Suppressor macrophage (primary cell): ENCODE results near the gene NUPR1.
A peak's percentile ranks its signal among the peaks of the same experiment; 100 is the strongest.
"Not testable (repeated sequence)": the region's sequence is repeated elsewhere in the genome, so short reads cannot be mapped to it uniquely, and the experiment has no call there.

Source experiments
- DNase-seq, 4 experiments: peaks; one replicate each; pipeline ENCODE4 v3.0.0-alpha.2; 2020 to 2022

The NUPR1 gene

DNA sequence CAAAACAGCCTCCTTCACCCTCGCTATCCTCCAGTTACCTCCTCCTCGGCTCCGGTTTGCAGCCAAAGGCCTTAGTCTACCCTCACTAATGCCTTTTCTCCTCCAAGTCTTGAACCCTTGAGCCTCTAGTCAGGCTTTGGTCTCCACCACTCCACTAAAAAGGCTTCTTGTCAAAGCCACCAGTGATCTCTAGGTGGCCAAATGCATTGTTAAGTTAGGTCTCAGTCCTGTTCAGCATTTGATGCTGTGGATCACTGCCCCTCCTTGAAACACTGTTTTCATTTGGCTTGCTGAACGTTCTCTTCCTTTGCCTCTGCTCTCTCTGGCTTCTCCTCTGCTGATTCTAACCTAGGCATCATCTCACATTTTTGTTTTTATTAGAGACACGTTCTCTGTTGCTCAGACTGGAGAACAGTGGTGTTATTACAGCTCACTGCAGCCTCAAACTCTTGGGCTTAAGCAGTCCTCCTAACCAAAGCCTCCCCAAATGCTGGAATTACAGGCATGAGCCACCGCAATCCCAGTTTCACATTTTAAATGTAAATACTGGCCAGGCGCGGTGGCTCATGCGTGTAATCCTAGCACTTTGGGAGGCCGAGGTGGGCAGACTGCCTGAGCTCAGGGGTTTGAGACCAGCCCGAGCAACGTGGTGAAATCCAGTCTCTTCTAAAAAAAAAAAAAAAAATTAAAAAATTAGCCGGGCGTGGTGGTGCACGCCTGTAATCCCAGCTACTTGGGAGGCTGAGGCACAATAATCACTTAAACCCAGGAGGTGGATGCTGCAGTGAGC, 16.1 kb upstream of the NUPR1 start:
- no peak for DNase-seq

GRCh38 chr16:28553776-28554633, 15.2 kb upstream of the NUPR1 start, which contains the start of gene SGF29:
SGF29 (plus strand) TSS chr16:28553920; CDS start chr16:28581070, 27,150 bp downstream.
- peak; percentile 97 to 98 (median 98) for DNase-seq

DNA sequence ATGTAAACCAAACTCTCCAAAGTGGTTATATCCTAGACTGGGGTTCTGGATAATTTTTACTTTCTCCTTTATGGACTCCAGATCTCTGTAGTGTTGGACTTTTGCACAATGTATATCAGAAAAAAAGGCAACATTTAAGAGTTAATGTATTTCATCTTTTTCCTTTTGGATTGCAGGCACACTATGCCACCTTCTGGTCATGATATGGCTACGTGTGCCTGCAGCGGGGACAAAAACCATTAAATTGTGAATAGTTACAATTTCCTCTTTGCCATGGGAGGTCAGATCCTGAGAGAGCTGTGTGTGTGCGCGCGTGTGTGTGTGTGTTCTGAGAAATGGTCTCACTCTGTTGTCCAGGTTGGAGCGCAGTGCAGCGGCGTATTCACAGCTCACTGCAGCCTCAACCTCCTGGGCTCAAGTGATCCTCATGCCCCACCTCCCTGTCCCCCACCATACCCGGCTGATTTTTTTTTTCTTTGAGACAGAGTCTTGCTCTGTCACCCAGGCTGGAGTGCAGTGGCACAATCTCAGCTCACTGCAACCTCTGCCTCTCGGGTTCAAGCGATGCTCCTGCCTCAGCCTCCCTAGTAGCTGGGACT, 10.6 kb upstream of the NUPR1 start:
- DNase-seq, result peak; percentile 63 to 87 (median 72)

- DNase-seq, result no peak
Measured at GRCh38 chr16:28548306-28548802, 9.6 kb upstream of the NUPR1 start.

- DNase-seq, result no peak
Measured at GRCh38 chr16:28546626-28547025, 7.9 kb upstream of the NUPR1 start.

- DNase-seq, result not testable (repeated sequence)
Measured at GRCh38 chr16:28545964-28546363, 7.2 kb upstream of the NUPR1 start.

GRCh38 chr16:28544998-28545397, 6.2 kb upstream of the NUPR1 start:
- DNase-seq, result no peak

- peak; percentile 85 to 95 (median 92) for DNase-seq
Measured at GRCh38 chr16:28543072-28543471, 4.3 kb upstream of the NUPR1 start.

- DNase-seq, result no peak
Measured at GRCh38 chr16:28542646-28543045, 3.9 kb upstream of the NUPR1 start.

DNA sequence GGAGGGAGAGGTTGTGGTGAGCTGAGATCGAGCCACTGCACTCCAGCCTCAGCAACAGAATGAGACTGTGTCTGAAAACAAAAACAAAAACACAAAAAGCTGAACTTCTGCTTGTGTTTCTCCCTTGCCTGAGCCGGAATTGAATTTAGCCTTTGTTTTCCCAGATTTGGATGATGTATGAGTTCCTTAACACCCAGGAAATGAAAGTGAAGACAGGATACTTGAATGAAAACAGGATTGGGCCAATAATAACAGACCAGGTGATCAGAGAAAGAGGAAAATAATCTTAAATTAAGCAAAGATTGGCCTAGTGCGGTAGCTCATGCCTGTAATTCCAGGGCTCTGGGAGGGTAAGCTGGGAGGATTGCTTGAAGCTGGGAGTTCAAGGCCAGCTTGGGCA, 1.6 kb upstream of the NUPR1 start:
- DNase-seq, result no peak

DNA sequence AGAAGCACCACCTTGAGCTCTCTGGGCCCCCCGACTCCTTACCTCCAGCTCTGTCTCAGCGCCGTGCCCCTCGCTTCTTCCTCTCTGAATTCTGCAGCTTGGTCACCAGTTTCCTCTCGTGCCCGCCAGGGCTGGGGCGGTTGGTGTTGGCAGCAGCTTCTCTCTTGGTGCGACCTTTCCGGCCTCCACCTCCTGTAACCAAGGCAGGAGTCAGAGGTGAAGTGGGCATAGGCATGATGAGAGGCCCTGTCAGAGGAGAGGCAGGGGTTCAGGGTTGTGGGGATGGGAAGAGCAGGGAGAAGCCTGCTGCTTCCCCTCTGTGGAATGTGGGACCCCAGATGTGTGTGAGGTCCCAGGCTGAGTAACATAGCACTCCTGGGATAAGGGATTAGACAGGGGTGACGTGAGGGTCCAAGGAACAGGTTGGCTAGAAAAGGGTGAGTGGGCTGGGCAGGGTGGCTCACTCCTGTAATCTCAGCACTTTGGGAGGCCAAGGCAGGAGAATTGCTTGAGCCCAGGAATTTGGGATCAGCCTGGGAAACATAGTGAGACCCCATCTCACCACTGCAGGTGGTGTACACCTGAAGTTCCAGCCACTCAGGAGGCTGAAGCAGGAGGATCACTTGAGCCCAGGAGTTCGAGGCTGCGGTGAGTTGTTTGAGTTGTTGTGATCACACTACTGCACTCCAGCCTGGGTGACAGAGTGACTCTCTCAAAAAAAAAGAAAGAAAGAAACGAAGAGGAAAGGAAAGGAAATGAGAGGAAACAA, 626 bp downstream of the NUPR1 start:
- DNase-seq, result no peak

DNA sequence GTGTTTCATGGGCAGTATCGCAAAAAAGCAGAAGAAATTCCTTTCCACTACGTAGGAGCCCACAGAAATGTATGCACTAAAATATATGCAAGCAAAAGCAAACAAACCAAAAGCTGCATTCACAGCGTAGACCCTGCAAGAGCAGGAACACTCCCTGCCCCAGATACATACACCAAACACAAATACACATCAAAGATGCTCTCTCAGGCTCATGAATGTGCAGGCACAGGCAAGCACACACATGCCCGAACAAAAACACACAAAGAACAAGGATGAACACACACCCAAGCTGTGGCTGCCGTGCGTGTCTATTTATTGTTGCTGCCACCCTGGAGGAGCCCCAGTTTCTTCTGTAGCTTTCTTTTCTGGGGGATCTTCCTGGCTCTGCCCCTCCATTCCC, 1.7 kb downstream of the NUPR1 start:
- no peak for DNase-seq

DNA sequence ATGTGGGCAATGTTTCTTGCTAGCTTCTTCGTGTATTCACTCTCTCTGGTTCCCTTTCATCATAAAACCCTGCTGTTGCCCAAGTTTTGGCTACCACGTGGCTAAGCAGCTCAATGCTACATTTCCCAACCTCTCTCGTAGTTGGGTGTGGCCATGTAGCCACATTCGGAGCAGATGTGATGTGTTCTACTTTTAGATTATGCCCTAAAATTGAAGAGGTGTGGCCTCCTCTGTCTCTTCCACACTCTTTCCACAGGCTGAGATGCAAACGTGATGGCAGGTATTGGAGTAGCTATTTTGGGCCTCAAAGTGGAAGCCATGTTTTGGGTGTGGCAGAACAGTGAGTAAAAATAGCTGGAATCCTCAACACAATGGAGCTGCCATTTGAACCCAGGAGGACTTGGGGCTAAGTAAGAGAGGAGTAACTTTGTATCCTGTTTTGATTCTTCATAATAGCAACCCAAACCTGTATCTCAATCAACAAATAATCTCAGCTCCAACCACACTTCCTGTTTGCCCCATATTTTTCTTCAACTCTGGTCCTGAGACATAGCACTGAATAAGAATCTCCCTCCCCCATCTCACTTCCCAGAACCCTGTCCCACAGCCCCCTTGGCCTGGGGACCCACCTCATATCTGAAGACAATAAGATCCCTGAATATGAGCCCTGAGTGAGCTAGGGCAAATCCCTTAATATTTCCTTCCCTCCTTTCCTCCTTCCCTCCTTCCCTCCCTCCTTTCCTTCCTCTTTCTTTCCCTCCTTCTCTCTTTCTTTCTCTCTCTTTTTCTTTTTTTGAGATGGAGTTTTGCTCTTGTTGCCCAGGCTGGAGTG, 4.0 kb downstream of the NUPR1 start:
- DNase-seq, result peak; percentile 91 to 96 (median 94)

DNA sequence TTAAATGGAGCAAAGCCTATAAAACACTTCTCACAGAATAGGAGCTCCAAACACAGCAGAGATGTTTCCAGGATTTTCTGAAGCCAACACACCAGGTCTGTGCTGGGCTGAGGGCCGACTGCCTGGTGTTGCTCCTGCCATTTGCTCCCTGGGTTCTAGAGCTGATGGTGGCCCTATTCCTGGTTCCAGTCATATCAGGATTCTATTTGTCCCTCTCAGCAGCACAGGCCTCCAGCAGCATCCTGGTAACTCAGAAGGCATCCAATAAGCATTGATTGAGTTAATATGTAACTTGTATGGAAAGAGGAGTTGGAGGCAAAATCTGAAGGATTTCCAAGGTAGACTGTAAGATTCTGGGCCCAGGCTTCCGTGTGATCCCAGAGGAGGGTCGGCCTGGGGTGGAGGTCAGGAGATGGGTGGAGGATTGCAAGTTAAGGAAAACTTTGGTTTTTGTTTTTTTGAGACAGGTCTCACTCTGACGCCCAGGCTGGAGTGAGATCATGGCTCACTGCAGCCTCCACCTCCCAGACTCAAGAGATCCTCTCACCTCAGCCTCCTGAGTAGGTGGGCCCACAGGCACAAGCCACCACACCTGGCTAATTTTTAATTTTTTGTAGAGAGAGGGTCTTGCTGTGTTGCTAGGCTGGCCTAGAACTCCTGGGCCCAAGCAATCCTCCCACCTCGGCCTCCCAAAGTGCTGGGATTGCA, 5.7 kb downstream of the NUPR1 start:
- DNase-seq, result no peak

DNA sequence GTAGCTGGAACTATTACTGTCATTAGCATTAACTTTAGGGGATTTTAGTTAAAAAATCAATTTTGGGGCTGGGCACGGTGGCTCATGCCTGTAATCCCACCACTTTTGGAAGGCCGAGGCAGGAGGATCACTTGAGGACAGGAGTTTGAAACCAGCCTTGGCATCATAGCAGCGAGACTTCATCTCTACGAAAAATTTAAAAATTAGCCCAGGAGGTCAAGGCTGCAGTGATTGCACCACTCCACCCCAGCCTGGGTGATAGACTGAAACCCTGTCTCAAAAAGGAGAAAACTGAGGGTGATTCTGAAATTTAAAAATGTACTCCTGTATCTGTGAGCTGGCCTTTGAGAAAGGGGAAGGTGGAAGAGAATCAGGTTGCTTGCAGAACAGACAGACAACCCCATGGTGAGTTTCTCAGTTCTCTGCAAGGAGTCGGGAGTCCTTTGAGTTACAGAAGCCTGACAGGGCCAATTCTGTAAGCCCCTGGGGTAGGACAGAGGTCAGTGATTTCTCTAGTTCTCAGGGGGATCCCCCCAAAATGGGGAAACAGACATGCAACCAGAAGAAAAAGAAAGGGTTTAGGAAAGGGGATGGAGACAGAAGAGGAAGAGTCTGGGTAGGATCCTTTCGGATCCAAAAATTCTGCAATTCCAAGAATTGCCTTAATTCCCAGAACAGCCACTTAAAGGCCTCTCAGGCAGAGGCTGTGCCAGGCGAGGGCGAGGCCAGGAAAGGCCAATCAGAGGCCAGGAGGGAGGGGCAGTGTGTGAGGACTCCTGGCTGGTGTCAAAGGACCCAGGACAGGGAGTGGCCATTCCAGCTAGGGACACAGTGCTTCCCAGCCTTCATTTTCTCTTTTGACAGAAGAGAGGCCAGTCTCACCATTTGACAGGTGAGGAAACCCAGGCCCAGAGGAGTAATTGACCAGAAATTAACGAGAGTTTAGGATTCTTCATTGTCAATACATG, 6.7 kb downstream of the NUPR1 start:
- peak; percentile 42 to 75 (median 70) for DNase-seq

DNA sequence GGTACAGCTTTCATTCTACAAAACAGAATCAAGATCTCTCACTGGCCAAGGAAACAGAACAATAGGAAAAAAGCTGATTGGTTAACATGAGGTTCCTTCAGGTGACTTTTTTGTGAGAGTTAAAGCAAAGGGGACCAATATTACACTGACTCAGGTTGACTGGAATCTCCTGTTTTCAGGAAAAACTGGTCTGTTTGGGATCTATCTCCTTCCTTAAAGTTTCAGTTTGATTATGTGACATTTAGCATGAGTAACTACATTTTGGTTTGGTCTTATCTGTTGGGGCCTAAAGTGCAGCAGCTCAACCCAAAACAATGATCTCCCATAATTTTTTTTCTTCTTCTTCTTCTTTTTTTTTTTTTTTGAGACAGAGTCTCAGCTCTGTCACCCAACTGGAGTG, 9.7 kb downstream of the NUPR1 start:
- no peak for DNase-seq

DNA sequence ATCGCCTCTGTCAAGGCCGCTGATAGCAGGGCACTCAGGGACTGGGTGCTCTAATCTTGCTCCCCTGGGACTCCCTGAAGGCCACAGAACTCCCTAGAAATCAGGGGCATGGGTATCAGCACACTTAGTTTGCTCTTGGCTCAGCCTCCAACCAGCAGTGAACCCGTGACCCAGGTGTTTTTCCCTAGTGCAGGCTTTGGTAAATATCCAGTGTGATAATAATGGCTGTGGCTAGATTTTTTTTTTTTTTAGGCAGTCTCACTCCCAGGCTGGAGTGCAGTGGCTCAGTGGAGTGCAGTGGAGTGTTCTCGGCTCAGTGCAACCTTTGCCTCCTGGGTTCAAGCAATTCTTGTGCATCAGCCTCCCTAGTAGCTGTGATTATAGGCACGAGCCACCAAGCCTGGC, 10.3 kb downstream of the NUPR1 start:
- DNase-seq, result no peak

- no peak for DNase-seq
Measured at GRCh38 chr16:28527985-28528384, 10.8 kb downstream of the NUPR1 start.

DNA sequence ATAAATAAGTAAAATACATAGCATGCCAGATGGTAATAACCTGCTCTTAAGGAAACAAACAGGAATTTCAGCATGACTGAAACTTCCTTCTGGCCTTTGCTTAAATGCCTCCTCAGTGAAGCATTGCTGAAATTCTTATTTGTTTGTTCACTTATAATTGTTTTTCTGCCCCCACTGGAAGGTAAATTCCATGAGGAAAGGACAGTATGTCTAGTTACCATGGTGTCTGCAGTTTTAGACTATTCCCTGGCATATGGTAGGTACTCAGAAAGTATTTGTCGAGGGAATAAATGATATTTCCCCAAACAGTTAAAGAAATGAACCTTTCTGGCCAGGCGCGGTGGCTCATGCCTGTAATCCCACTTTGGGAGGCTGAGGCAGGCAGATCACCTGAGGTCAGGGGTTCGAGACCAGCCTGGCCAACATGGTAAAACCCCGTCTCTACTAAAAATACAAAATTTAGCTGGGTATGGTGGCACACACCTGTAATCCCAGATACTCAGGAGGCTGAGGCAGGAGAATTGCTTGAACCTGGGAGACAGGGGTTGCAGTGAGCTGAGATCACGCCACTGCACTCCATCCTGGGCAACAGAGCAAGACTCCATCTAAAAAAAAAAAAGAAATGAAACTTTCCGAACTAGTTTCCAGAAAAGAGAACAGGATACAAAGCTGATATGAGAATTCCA, 11.5 kb downstream of the NUPR1 start:
- DNase-seq, result not testable (repeated sequence)
